ENCODE results near the gene RBBP7. TPM values are rescaled to one million over a fixed set of nuclear protein-coding genes. Genes with fewer than 3 reads are reported as not detected.
A peak's percentile ranks its signal among the peaks of the same experiment; 100 is the strongest.

Gene RBBP7
- polyA plus RNA-seq, 3 donors: 32.2 to 56.8 (median 52.6) TPM

- Mint-ChIP-seq H3K36me3 (peaks cover 44 to 56% of the 10 kb centered on the region in 2 donors), H3K9me3 (peaks cover 0 to 13% (median 3%) of the 10 kb centered on the region in 7 donors), H3K27me3 (ENCODE audit: low read depth in 3 of 3) (peaks cover 0 to 63% (median 0%) of the 10 kb centered on the region in 3 donors), H3K4me1 (no peaks in the 10 kb centered on the region), H3K4me3 (no peak overlapping the region), H3K27ac (peak overlapping the region in 1 of 7 donors; percentile 17)
- H3K4me1 ChIP-seq (ENCODE audit: control insufficient read depth in 1 of 2, insufficient read depth in 2 of 2, low read length in 2 of 2): no peaks in the 10 kb centered on the region
- peaks cover 36 to 64% of the 10 kb centered on the region in 2 donors for H3K36me3 ChIP-seq (replicated peaks in 1 of 2; ENCODE audit: control insufficient read depth in 1 of 2, insufficient read depth in 2 of 2, low read length in 2 of 2)
- H3K27ac ChIP-seq (ENCODE audit: low read depth in 1 of 2, low read length in 2 of 2): no peak overlapping the region
- intact Hi-C loops (cut with micrococcal nuclease): no loop called here
- no peak overlapping the region for H3K4me2 ChIP-seq (replicated peaks; ENCODE audit: extremely low read depth, low read length, poor library complexity, severe bottlenecking)
- H3K4me3 ChIP-seq (replicated peaks in 1 of 3; ENCODE audit: low read depth in 2 of 3, low read length in 3 of 3): no peak overlapping the region
- peaks cover 0 to 38% of the 10 kb centered on the region in 2 donors for H3K27me3 ChIP-seq (ENCODE audit: control insufficient read depth in 2 of 2, insufficient read depth in 2 of 2, low read length in 2 of 2)
- H3K9me3 ChIP-seq (replicated peaks in 1 of 2; ENCODE audit: control insufficient read depth in 1 of 2, insufficient read depth in 1 of 2, low read length in 2 of 2): peaks cover 0 to 4% of the 10 kb centered on the region in 2 donors
- H4K20me1 ChIP-seq (ENCODE audit: insufficient read depth, low read length): no peaks in the 10 kb centered on the region
- TF ChIP-seq CTCF (IDR thresholded peaks at IDR 0.05): no peak
- H3K79me2 ChIP-seq (ENCODE audit: insufficient read depth, low read length): peaks cover 27% of the 10 kb centered on the region
- WGBS (ENCODE audit: insufficient coverage): no CpG with 5 or more reads among the region's 1 CpG
- no peak overlapping the region for H3K9ac ChIP-seq (ENCODE audit: insufficient read depth, low read length, poor library complexity, severe bottlenecking)
- H2AFZ ChIP-seq (ENCODE audit: insufficient read depth, low read depth, low read length, poor library complexity, severe bottlenecking): no peak overlapping the region
- DNase-seq: no peak
Measured at GRCh38 chrX:16851421-16851820, 18.7 kb downstream of the RBBP7 start.

DNA sequence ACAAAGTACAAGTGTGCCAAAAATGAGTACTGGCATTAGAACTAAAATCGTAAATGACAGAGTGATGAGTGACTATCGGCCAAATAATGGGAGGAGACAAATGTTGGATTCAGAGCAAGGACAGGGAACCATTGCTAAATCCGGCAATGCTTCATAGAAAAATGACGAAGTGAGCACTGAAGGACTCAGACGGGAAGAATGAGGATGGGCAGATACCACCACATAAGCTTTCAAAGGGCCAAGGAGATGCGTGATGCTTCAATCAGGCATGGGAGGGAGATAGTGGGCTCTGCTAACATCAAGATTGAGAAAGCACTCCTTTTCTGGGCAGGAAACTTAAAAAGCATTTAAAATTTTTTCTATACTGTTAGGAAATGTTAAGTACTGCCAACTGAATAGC lies 21.6 kb downstream of the RBBP7 start:
- Histone ChIP-seq H3K27ac (ENCODE audit: low read depth in 1 of 2, low read length in 2 of 2) (no peak overlapping the region), H3K27me3 (ENCODE audit: control insufficient read depth in 2 of 2, insufficient read depth in 2 of 2, low read length in 2 of 2) (peaks cover 0 to 47% of the 10 kb centered on the region in 2 donors), H2AFZ (ENCODE audit: insufficient read depth, low read depth, low read length, poor library complexity, severe bottlenecking) (no peak overlapping the region), H3K9ac (ENCODE audit: insufficient read depth, low read length, poor library complexity, severe bottlenecking) (no peak overlapping the region), H3K9me3 (replicated peaks in 1 of 2; ENCODE audit: control insufficient read depth in 1 of 2, insufficient read depth in 1 of 2, low read length in 2 of 2) (no peaks in the 10 kb centered on the region), H4K20me1 (ENCODE audit: insufficient read depth, low read length) (no peaks in the 10 kb centered on the region), H3K4me2 (replicated peaks; ENCODE audit: extremely low read depth, low read length, poor library complexity, severe bottlenecking) (no peak overlapping the region), H3K4me1 (ENCODE audit: control insufficient read depth in 1 of 2, insufficient read depth in 2 of 2, low read length in 2 of 2) (no peaks in the 10 kb centered on the region), H3K36me3 (replicated peaks in 1 of 2; ENCODE audit: control insufficient read depth in 1 of 2, insufficient read depth in 2 of 2, low read length in 2 of 2) (peaks cover 56 to 79% of the 10 kb centered on the region in 2 donors), H3K79me2 (ENCODE audit: insufficient read depth, low read length) (peaks cover 4% of the 10 kb centered on the region), H3K4me3 (replicated peaks in 1 of 3; ENCODE audit: low read depth in 2 of 3, low read length in 3 of 3) (no peak overlapping the region)
- no peak overlapping the region for H3K27ac Mint-ChIP-seq
- no peaks in the 10 kb centered on the region for H3K4me1 Mint-ChIP-seq
- peaks cover 0 to 54% (median 0%) of the 10 kb centered on the region in 3 donors for H3K27me3 Mint-ChIP-seq (ENCODE audit: low read depth in 3 of 3)
- no peak for TF ChIP-seq CTCF (IDR thresholded peaks at IDR 0.05)
- H3K36me3 Mint-ChIP-seq: peaks cover 55 to 61% of the 10 kb centered on the region in 2 donors
- H3K4me3 Mint-ChIP-seq: no peak overlapping the region
- WGBS (ENCODE audit: insufficient coverage): no CpG with 5 or more reads among the region's 6 CpGs
- intact Hi-C loops (cut with micrococcal nuclease): no loop called here
- DNase-seq: no peak
- H3K9me3 Mint-ChIP-seq: peaks cover 0 to 5% (median 0%) of the 10 kb centered on the region in 7 donors
